Left cardiac atrium (tissue), 4 donors: ENCODE measurements around the gene PIWIL4. TPM values are rescaled to one million over a fixed set of nuclear protein-coding genes. Genes with fewer than 3 reads are reported as not detected.
"Not testable (repeated sequence)": the region's sequence is repeated elsewhere in the genome, so short reads cannot be mapped to it uniquely, and the experiment has no call there.

Experiments used
- ATAC-seq, 2 donors: fragments of 200-7000 bp; cut with Tn5 transposase; one replicate each; pipeline ENCODE4 v1.9.1; 2020; ENCODE audit warnings: mild to moderate bottlenecking in 2 of 2, moderate library complexity in 2 of 2
- DNase-seq: peaks from one replicate; pipeline ENCODE4 v3.0.0-alpha.2; 2020
- intact Hi-C, 2 donors: fragments of 100-400 bp; cut with DNase I; formaldehyde crosslinking; loops; one replicate each; pipeline versions ENCODE4 v1.14.1 to v1.15.1; 2022 to 2023
- total RNA-seq, 2 donors: library from RNA; stranded (reverse); fragmentation: NEBNext Ultra II Directional; extraction: Animal tissue kit (Norgen Biotek cat#: 25700); gene quantifications; one replicate each; pipeline ENCODE4 v1.2.1, GENCODE V29; 2021
- donor health status: DM: no; HTN: yes; CAD: no.
- donor health status: DM: no; HTN: yes; CAD: no; lungs with severe emphysema.
- donor health status: DM: yes; HTN: yes; CAD: no.
- donor health status: Dilated cardiomyopathy.

PIWIL4 gene
- total RNA-seq, 2 donors from 2014 or later = 1.0 to 1.5 TPM

DNA sequence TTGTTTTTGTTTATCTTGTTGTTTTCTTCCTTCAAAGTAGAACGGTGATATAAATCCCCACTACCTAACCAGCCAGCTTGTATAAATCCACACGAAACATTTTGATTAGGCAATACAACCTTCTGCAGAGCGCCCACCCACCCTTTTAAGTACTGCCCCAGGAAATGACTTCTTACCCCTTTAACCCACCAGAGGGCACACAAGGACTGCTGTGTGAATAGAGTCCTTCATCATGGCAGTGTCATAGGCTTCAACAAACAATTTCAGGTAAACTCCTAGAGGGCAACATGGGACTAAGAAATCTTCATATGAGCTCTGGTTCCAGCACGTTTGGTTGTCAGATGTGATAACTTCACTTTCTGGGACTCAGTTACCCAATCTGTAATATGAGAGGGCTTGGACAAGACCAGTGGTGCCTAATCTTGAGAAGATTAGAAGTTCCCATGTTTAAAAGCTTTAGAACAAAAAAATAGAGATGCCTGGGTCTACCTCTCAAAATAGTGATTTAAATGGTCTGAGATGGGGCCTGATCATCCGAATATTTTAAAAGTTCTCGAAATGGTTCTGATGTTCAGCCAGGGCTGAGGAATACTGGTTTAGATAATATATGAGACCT is 56.1 kb downstream of the PIWIL4 start:
- ATAC-seq = peak; percentile 96
- intact Hi-C loops = loop anchor here (1.0 to 10.0 kb wide), 5 partner anchors 132 to 345 kb away; partner anchors contain the start of gene AMOTL1 (in 1 of the 2)

DNA sequence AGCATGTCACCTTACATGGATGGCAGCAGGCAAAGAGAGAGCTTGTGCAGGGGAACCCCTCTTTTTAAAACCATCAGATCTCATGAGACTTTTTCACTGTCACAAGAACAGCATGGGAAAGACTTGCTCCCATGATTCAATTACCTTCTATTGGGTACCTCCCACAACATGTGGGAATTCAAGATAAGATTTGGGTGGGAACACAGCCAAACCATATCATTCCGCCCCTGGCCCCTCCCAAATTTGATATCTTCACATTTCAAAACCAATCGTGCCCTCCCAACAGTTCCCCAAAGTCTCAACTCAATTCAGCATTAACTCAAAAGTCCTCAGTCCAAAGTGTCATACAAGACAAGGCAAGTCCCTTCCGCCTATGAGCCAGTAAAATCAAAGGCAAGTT is 58.3 kb downstream of the PIWIL4 start:
- not testable (repeated sequence) for DNase-seq, ATAC-seq
- intact Hi-C loops = loop anchor here in 1 of 2 donors (10.0 kb wide), 1 partner anchor 129 kb away; no protein-coding TSS in a partner anchor

More for the DNA sequence above, 56.1 kb downstream of the PIWIL4 start:
- peak; percentile 40 for DNase-seq

GRCh38 chr11:94627003-94627560 is 59.9 kb downstream of the PIWIL4 start:
- ATAC-seq, DNase-seq: not testable (repeated sequence)
- intact Hi-C loops = loop anchor here in 1 of 2 donors (10.0 kb wide), 1 partner anchor 128 kb away; no protein-coding TSS in a partner anchor

DNA sequence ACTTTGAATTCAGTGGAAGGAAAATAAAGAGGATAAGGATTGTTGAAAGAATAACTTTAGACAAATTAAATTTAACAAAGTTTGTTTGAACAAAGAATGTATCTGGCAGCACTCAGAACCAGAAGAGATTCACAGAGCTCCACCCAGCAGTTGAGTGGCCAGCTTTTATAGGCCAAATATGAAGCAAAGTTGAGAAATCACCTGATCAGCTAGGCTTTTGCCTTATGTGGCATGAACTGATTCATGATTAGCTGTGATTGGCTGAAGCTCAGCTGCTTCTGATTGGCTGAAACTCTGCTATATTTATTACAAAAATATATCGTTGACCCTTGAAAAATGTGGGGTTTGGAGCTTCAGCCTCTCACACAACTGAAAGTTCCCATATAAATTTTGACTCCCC is 62.6 kb downstream of the PIWIL4 start:
- DNase-seq (no peak), ATAC-seq (no peak)
- intact Hi-C loops = loop anchor here (10.0 kb wide), 2 partner anchors 115 to 125 kb away; no protein-coding TSS in a partner anchor

GRCh38 chr11:94630221-94630620 is 63.1 kb downstream of the PIWIL4 start:
- no peak for DNase-seq
- no peak for ATAC-seq
- intact Hi-C loops = loop anchor here in 1 of 2 donors (10.0 kb wide), 1 partner anchor 115 kb away; no protein-coding TSS in a partner anchor

GRCh38 chr11:94632356-94632755 is 65.2 kb downstream of the PIWIL4 start:
- ATAC-seq (no peak), DNase-seq (no peak)
- intact Hi-C loops = loop anchor here in 1 of 2 donors (10.0 kb wide), 1 partner anchor 112 kb away; no protein-coding TSS in a partner anchor

DNA sequence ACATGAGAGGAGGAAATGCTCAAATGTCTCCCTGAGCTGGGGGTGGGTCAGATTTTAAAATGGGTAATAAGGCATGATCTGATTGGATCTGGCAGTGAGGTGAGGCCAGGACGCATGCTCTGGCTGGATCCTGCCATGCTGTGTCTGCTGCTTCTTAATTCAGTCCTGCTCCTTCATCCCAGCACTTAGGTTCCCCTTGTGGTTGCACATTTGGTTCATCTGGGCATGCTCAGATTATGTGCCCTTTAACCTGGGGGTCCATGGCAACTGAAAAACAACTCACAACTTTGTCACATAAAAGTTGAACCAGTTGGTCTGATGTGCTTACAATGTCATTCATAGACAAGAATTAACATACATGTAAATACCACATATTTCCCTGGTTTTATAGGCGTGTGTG is 67.9 kb downstream of the PIWIL4 start:
- ATAC-seq (no peak), DNase-seq (no peak)
- intact Hi-C loops = loop anchor here in 1 of 2 donors (10.0 kb wide), 1 partner anchor 110 kb away; no protein-coding TSS in a partner anchor

DNA sequence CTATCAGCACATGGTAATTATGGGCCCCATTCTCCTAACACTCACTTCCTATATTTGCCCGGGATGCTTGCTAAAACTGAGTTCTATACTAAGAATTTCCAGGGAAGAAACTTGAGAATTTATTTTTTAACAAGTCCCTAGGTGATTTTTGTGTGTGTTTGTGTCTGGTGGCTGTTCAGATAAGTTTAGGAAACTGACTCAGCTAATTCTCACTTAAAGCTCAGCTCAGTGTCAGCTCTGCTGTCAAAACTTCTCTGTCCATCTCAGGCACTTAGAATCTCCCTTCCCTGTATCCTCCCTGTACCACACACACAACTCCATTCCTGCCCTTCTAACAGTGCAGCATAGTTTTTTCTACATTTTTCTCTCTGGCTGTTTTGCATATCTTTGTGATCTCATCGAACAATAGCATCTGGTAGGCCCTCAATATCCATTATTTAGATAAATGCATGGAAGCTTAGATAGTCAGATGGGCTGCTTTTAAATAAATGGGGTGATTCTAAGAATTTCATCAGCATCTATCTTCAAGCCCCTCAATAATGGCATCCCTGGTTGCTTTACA is 69.3 kb downstream of the PIWIL4 start:
- DNase-seq = no peak
- intact Hi-C loops = loop anchor here in 1 of 2 donors (10.0 kb wide), 1 partner anchor 108 kb away; no protein-coding TSS in a partner anchor
- no peak for ATAC-seq

DNA sequence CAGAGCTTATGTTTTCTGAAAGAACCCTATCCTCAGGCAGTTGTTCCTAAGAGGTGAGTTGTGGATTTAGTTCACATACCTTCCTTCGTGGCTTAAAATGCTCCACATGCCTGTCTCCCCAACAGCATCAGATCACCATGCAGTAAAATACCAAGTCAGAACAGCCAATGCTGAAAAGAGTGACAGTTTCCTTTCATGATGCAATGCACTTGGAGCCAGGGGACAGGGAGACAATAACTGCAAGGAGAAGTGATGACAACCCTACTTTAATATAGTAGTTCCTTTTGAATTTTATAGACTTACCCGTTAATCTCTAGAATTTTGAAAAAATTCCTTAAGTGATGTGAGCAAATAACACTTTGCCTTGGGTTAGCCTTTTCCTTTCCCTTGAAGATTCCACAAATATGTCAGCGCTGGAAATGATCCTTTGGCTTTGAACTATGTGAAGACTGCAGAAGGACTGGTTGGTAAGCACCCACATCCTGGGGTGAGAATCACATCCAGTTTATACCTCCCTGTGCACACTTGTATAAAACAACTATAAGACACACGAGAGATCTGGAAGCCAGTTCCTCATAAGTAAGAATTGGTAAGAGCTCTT is 71.2 kb downstream of the PIWIL4 start:
- ATAC-seq (peak in 1 of 2 donors; percentile 18), DNase-seq (no peak)
- intact Hi-C loops = loop anchor here in 1 of 2 donors (10.0 kb wide), 1 partner anchor 106 kb away; no protein-coding TSS in a partner anchor

DNA sequence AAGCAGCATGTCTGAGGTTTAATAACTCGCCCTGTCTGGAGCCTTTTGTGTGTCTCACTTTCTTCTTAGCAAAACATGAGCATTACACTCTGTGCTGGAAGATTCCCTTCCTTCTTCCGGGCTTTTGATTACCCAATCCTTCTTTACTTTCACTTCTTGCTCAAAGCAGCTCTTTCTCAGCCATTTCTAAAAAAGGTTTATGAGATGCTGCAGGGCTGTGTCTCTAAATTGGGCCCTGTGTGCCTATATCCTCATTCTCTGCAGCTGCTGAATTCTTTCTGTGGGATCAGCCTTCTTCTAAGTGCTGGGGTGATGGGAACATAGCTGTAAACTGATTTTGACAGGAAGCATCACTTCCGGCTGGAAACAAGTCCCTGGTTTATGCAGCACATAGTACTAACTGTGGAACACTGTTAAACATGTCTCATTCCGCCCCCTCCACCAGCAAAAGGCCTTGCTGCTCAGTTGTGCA is 71.8 kb downstream of the PIWIL4 start:
- ATAC-seq (peak; percentile 69 to 74), DNase-seq (no peak)
- intact Hi-C loops = loop anchor here in 1 of 2 donors (10.0 kb wide), 1 partner anchor 106 kb away; no protein-coding TSS in a partner anchor

DNA sequence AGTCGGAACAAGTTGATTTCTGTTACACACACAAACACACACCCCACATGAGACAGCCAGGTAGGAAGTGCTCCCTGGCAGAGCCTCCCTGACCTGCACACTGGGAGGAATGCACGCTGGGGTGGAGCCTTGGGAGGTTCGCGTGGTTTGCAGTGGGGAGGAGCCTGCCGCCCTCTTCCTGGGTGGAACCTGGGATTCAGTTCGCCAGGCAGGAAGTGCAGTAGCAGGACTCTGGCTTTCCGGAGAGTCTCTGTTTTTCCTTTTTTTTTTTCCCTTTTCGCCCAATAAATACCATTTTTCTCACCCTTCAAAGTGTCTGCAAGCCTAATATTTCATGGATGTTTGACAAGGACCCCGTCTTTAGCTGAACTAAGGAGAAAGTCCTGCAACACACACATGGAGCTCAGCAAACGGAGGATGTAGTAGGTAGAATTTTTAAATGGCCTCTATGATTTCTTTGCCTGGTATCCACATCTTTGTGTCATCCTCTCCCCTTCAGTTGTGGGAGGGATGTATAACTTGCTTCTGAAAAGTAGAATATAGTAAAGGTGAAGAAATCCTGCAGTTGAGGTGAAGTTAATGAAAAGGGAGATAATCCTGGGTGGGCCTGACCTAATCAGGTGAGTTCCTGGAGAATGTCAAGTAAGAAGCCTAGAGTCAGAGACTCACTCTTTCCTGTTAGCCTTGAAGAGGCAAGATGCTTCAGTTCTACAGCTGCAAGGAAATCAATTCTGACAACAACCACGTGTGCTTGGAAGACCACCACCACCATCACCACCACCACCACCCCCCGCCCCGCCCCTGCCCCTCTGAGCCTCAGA is 72.9 kb downstream of the PIWIL4 start:
- intact Hi-C loops = loop anchor here in 1 of 2 donors (10.0 kb wide), 1 partner anchor 105 kb away; no protein-coding TSS in a partner anchor
- peak in 1 of 2 donors; percentile 69 for ATAC-seq
- DNase-seq = peak; percentile 38

DNA sequence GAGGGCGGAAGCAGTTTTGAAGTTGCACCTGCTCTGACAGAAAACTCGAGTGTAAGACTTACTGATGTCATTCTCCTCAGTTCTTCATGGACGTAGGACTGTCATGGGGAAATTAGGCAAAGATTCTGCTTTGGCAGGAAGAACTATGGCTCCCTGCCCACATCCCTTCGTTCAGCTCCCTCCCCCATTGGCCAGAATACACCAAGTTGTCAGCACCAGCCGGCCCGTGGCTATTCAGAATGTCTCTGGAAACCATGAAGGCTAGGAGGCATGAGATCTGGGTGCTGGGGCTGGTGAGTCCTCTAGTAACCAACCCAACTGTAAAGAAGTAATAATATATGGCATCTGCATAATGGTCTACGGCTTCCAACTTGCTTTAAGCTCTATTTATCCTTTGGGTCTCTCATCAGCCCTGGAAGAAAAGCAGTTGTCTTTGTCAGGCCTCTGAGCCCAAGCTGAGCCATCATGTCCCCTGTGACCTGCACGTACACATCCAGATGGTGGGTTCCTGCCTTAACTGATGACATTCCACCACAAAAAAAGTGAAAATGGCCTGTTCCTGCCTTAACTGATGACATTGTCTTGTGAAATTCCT is 74.1 kb downstream of the PIWIL4 start:
- peak; percentile 70 to 93 for ATAC-seq
- intact Hi-C loops = no loop called here
- DNase-seq = peak; percentile 53

DNA sequence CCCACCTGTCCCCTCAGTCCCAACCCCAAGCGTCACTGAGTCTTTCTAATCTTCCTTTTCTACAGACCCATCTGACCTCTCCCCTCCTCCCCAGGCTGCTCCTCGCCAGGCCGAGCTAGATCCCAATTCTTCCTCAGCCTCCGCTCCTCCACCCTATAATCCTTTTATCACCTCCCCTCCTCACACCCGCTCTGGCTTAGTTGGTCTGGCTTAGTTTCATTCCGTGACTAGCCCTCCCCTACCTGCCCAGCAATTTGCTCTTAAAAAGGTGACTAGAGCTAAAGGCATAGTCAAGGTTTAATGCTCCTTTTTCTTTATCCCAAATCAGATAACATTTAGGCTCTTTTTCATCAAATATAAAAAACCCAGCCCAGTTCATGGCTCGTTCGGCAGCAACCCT is 76.0 kb downstream of the PIWIL4 start:
- DNase-seq, ATAC-seq, intact Hi-C loops: not testable (repeated sequence)

DNA sequence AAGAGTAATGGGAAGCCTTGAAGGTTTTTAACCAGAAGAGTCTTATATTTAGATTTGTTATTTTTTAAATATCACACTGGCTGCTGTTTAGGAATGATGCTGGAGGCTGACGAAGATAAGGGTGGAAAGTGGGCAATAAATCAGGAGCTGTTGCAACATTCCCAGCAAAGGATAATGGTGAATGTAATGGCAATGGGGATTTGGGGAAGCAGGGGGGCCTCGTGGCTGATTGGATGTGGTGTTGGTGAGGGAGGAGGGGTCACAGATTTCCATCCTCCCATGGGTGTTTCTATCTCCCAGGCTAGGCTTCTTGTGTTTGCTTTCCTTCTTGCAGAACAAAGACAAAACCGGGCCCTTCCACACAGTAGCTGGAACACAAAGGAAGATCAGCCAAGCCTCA is 80.8 kb downstream of the PIWIL4 start:
- intact Hi-C loops = no loop called here
- ATAC-seq (peak; percentile 74 to 91), DNase-seq (peak; percentile 65)

- intact Hi-C loops = no loop called here
- ATAC-seq = no peak
- no peak for DNase-seq
Observed at GRCh38 chr11:94648789-94649188, 81.6 kb downstream of the PIWIL4 start.

DNA sequence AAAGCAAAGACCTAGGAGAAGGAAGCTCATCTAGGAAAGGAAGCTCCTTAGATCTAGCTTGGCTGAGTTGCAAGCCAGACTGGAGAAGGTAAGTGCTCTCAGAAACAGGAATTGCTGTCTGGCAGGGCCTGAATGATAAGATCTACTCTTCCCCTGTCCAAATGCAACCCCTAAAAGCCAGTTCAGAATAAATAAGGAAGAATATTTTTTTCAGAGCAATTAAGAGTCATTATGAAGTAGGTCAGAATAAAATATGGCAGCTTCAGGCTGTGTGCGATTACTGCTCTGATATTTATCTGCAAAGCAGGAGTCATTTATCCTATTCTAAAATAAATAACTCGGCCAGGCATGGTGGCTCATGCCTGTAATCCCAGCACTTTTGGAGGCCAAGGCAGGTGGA is 82.1 kb downstream of the PIWIL4 start:
- DNase-seq (no peak), ATAC-seq (no peak)
- intact Hi-C loops = no loop called here

DNA sequence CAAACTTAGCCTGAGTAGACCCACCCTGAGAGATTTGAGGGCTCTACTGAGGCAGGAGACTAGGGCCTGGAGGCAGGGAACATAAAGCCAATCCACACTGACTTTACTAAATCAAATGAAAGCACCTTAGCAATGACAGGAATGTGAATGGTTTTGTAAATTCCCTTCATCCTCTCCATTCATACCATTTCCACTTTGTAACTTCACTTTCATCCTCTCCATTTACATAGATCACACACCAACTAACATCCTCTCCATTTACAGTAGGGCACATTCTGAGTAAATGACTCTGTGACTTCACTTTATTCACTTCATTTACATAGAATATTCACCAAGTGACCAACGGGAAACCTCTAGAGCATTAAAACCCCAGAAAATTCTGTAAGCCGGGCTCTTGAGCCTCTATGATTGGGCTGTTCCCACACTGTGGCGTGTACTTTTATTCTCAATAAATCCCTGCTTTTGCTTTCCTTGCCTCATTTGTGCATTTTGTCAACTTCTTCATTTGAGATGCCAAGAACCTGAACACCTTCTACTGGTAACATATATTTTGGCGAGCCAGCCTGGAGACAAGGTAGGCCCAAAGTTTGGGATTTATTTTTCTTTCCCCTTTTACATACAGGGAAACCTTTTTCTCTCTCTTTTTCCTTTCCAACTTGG is 82.9 kb downstream of the PIWIL4 start:
- ATAC-seq (no peak), DNase-seq (no peak)
- intact Hi-C loops = no loop called here
